HG03196 (cell line): ENCODE results near the gene NR6A1.
"Not testable (repeated sequence)": the region's sequence is repeated elsewhere in the genome, so short reads cannot be mapped to it uniquely, and the experiment has no call there.

ENCODE experiments used
- ATAC-seq: cut with Tn5 transposase; IDR thresholded peaks from one replicate; pipeline ENCODE4 v1.9.1; 2021; ENCODE audit not compliant: unreplicated experiment

NR6A1 gene

DNA sequence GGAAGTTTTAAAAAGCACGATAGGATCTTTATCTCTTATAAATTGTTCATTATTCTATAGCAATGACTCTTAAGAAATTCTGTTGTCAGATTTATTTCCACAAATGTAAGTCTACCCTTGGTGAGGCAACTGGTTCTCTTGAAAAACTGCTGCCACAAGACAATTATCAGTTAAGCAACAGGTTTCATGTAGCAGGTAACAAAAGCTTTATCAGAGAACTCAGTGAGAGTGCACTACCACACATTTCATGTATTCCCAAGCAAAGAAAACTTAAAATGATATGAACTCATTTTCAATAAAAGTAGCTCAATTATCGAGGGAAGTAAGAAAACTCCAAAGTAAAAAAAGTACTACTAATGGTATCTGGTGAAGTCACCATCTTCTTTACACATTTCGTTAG is 9.4 kb downstream of the NR6A1 start:
- no peak for ATAC-seq

DNA sequence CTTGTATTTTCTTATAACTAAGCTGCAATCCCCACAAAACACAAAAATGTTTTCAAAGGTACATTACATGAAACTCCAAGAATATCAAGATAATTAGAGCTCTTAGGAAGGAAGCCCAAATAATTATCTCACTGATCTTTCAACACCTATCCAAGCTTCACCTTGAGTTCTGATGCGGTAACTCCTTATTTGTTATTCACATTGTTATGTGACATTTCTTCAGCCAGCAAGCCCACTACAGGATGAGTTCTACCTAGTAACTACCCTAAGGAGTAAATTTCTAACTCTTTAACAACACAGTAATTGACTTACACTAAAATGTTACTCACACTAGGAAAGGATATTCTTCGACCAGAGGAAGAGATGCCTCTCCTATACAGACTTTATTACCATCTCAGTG is 9.9 kb downstream of the NR6A1 start:
- ATAC-seq: no peak

DNA sequence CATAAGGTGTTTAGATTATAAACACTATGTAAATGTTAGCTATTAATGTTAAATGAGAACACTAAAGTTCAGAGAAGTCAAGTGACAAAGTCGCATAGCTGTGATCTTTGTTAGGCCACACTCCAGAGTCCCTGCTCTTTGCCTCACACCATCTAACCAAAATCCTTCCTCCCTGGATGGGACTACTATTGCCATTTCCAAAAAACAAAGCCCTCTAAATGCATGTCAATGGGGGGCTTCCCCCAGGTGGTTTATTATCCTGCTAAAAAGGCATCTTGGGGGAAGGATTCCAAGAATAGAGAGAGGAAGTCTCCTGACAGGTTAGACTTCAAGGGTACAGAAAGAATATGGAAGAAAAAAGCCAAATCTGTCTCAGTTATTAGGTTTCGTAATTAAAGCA is 10.4 kb downstream of the NR6A1 start:
- ATAC-seq: no peak

DNA sequence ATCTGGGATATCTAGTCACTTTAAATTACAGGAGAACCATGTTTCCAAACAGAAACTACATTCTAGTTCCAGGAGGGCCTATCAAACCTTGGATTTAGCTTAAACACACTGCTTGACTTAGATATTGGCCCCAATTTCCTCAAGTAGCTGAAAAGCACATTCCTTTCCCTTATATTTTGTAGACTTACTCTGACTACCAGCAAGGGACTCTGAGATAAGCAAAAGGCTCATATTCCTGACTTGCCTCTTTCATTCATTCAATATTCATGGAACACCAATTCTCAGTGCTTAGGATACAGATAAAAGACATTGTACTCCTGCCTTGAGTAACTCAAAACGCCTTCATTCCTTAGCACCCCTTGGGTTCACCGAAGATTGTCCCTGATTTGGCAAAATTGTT is 11.8 kb downstream of the NR6A1 start:
- ATAC-seq: no peak

DNA sequence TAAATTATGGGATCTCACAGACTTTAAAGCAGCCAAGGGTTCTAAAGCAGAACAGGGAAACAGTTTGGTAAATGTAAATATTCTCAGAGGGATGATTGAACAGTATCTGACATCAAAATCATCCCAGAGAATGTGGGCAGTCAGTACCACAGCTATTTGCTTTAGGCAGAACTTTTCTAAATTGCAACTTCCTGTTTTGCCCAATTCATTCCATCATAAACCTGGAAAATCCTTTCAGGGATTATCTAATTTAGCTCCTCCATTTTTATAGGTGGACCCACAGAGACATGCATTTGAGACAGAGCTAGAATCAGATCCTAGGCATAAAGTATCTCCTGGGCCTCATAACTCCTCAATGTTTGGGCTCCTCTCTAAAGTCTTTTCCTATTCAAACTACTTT is 12.4 kb downstream of the NR6A1 start:
- ATAC-seq: no peak

DNA sequence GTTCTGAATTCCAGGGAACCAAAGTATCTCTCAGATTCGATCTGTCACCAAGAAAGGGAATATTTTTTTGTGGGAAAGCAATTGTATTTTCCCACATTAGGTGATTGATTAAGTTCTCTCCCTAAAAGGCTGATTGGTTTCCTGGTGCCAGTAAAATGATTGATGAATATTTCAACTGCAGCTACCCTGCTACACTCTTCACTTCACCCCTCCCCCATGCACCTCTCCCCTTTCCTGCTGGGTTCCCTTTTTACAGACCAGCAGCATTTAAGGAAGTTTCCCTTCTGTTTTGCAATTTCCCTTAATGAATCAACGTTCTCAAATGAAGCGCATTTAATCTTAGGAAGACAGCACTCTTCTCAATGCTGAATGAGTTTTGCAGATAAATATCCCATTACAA is 13.1 kb downstream of the NR6A1 start:
- no peak for ATAC-seq

DNA sequence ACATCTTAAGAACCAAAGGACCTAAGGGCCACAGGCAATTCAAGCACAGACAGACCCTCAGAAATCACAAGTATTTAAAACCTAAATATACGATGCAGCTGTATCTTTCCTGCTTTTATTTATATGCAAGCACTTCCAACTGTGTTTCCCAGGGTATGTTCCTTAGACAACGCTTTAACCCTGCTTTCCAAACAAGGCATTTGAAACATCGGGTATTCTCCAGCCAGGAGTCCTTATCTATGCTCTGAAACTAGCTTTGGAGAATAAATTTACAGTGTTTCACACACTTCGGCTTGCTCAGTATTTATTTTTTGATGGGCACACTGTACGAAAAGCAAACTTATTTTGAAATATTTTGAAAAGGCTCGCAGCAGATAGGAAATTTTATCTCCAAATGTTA is 13.5 kb downstream of the NR6A1 start:
- ATAC-seq: no peak

DNA sequence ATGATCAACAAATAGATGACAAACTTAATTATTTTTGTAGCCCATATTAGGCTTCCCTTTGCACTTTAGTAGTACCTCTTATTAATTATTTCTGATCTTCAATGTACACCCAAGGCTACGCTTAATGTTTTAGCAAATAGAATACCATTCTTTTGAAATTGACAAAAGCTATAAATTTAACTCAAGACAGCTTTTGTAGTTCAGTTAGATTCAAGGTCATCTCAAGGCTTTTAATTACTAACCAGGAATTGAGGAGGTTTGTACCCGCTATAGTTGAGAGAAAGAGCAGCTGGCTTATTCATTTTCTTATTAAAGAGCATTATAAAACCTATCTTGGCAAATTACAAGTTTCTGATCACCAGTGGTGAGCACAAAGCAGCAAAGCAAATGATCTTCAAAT is 15.1 kb downstream of the NR6A1 start:
- ATAC-seq: no peak

DNA sequence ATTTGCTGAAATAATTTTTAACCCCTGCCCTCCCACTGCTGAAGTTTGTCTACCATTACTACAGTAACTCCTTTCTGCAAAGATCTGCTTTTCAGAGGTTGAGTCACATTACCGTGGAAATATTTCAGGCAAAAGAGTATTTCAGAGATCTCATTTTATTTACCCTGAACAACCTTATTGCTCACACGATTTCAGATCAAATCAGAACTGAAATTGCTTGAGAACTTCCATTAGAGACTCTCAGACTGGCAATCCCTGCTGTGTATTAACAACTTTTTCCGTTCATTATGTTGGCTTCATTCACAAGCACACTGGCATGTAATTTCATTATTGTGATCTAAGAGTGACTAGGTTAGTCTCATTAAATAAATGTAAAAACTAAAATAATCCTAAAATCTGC is 16.1 kb downstream of the NR6A1 start:
- ATAC-seq: no peak

DNA sequence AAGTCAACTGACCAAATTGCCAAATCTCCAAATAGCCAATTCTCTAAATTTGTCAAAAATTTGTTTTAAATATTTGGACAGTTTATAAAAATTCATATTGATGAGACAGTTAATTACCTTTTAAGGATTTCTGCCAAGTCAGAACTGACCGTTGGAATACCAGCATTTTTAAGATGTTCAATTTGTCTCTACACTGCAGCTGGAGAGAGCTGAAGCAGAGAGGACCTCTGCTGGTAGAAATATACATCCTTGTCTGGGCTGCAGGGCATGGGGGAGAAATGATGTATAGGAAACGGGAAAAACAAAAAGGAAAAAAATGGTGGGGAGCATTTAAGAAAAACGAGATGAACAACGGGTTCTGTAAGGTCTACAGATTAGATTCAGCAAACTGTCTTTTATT is 16.8 kb downstream of the NR6A1 start:
- no peak for ATAC-seq

DNA sequence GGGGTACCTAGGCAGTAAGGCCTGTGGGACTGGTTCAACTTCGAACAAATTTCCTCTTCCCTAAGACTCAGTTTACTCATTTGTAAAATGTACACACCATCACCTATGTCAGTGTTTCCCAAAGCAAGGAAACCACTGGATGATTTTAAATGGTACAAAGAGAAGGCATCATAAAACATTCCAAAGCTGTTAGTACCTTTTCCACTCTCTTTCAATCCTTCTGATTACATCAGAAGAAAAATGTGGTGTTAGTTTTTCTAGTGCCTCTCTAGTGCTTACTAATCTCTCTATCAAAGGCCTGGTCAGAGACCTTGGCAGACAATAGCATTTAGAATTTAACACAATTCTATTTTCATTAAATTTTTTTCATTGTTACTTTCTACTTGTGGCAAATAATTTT is 18.1 kb downstream of the NR6A1 start:
- ATAC-seq: no peak

DNA sequence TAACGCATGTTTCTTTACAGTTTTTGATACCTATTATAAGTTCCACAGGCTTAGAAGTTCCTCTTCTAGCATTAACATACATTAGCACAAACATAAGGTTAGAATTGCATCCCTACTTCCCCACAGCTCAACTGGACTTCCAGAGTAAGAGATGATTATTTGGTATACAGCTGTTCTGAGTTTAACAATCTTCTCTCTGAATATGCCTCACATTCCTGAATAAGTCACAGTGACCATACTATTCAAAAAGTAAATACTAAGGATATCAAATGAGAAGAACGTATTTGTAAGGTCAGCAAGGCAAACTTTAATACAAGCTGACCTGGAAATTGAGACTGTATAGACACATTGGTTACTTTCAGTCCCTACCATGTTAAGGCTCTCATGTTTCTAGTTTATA is 21.3 kb downstream of the NR6A1 start:
- no peak for ATAC-seq

DNA sequence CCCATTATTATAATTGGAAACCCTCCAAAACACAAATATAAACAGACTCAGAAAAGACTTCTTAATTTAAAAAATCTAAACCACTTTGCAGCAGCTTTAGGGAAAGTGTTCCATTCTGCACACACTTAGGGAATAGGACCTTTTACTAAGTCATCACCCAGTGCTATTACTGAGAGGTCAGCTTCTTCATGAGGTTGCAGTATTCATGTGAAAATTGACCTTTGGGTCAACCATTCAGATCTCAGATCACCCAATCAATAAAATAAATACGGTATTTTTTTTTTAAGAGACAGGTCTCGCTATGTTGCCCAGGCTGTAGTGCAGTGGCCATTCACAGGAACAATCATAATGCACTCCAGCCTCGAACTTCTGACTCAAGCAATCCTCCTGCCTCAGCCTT is 21.8 kb downstream of the NR6A1 start:
- no peak for ATAC-seq

DNA sequence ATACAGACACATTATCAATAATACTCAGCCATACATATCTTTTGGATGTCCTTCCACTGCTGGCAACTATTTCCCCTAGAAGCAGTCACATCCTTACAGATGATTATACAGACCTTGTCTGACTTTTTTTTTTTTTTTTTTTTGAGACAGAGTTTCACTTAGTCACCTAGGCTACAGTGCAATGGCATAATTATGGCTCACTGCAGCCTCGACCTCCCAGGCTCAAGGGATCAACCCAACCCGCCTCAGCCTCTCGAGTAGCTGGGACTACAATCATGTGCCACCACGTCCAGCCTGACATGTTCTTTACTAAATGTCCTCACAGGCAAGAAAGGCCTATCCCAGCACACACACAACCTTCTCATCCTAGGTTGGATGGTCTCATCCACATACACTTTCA is 24.0 kb downstream of the NR6A1 start:
- ATAC-seq: no peak

DNA sequence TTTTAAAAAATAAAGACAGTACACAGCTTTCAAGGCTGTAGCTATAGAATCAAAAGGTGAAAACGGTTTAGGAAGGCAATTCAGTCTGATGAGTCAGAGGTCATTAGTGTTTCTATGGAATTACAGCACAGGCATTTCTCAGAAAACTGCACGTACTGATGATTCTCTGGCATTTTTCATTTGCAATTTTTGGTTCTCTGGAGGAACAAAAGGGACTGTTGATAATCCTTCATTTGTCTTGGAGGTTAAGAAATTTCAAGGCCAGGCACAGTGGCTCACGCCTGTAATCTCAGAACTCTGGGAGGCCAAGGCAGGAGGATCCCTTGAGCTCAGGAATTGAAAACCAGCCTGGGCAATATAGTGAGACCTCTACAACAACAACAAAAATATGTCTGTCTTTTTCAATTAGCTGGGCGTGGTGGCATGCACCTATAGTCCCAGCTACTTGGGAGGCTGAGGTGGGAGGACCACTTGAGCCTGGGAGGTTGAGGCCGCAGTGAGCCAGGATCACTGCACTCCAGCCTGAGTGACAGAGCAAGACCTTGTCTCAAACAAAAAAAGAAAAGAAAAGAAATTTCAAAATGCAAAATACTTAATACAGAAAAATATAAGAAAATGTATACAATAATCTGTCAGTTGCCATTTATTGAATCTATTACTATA is 27.3 kb downstream of the NR6A1 start:
- no peak for ATAC-seq

DNA sequence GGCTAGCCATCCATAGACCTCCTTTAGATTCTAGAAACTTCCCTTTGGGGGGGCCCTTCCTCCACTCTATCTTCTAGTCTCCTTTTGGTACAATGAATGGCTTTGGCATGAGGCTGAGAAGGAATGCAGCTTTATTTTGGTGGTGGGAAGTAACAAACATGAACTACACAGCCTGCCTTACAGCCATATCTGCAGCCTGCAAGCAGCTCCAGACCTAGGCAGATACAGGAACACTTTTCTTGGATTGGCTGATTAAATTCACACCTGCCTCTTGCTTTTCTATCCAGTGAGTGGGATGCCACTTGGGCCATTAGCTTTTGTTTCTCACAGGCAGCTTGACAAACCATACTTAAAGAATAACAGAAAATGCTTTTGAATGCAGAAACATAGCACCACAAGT is 28.2 kb downstream of the NR6A1 start:
- no peak for ATAC-seq

DNA sequence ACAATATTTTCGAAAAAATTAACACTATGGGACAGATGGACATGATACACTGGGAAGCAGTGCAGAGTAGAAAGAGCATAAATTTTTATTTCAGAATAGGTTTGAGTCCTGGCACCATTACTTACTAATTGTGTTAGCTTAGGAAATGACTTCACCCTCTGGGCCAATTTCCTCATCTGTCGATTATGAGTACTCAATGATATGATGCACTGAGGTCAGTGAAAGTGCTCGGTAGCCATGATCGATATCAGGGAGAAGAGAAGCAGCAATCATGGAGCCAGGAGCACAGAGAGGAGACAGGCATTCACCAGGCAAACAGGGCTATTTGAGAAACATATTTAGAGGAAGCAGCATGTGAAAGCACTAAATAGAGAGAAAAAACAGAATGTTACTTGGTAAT is 29.4 kb downstream of the NR6A1 start:
- no peak for ATAC-seq

DNA sequence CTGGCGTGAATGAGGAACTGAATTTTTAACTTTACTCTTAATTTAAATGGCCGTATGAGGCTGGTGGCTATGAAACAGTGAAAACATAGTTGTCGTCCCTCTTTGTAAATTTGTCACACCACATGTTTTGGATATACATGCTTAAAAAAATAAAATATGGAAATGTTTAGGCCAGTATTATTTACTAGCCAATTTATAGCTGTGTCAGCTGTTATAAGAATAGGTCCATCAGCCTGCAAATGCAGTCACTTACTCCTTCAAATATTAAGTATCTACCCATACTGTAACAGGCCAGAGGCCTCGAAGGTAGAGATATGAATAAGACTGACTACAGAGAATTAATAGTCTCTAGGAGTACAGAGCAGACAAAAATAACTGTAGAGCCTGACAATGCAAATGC is 30.0 kb downstream of the NR6A1 start:
- no peak for ATAC-seq

DNA sequence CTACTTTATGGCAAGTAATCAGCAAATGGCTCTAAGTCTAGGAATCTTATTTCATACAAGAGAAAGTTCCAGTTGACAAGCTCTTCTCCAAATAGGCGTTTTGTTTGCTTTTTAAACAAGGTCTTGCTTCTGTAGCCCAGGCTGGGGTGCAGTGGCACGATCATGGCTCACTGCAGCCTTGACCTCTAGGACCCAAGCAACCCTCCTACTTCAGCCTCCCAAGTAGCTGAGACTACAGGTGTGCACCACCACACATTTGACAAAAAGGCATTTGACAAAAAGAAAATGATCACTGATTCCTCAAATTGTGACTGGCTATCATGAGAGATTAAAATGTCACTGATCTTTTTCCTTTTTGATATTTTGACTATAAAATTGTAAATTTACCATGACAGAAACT is 31.8 kb downstream of the NR6A1 start:
- ATAC-seq: no peak

DNA sequence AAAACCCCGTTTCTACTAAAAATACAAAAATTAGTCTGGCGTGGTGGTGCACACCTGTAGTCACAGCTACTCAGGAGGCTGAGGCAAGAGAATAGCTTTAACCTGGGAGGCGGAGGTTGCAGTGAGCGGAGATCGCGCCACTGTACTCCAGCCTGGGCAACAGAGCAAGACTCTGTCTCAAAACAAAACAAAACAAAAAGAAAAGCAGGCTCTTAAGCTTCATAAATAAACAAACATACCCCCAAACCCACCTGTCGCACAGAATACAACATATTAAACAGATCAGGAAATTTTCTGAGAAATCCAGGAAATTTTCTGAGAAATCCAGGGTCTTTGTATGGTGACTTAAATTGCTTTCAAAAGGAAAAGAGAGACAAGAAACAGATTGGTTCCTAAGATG is 33.0 kb downstream of the NR6A1 start:
- ATAC-seq: not testable (repeated sequence)

DNA sequence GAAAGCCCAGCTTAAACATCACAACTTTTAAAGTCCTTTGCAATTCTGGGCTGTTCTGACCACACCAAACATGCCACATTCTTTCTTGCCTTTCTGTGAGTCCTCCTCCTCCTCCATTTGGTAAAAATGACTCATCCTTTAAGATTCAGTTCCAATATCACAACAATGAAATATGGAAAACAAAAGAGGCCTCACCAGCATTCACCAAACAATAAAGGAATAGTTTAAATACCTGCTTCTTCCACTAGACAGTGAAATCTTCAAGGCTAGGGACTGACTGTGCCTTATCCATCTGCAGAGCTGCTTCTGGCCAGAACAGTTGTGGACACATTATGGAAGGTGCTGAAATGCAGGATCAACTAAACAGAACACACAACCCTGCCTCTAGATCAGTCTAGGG is 36.0 kb downstream of the NR6A1 start:
- no peak for ATAC-seq

DNA sequence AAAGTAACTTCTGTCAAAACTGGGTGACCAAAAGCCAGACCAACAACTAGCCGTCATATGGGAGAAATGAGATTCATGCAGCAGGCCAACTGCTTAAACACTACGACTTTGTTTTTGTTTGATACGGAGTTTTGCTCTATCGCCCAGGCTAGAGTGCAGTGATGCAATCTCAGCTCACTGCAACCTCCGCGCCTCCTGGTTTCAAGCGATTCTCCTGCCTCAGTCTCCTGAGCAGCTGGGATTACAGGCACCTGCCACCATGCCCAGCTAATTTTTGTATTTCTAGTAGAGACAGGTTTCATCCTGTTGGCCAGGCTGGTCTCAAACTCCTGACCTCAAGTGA is 36.4 kb downstream of the NR6A1 start:
- not testable (repeated sequence) for ATAC-seq

DNA sequence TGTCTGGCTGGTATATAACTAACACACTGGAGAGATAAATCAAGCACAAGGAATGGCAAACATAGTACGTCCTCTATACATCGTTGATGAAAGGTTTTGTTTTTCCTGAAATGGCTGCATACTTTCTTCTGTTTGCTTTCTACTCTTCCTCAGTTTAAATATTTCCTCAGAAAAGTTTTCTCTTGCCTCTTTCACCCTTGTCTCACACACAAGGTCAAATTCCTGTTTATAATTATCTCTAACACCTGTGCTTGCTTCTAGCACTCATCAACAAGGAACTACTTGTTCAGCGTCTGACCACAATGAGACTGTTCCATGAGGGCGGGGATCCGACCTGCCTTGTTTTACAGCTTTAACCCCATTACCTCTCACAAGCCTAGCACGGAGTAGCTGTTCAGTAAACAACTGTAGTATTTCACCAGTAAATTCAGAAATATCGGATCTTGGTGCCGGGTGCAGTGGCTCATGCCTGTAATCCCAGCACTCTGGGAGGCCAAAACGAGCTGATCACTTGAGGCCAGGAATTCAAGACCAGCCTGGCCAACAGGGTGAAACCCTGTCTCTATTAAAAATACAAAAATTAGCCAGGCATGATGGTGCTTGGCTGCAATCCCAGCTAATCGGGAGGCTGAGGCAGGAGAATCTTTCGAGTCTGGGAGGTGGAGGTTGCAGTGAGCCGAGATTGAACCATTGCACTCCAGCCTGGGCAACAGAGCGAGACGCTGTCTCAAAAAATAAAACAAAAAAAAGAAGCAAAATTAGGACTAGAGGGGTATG is 37.0 kb downstream of the NR6A1 start:
- ATAC-seq: no peak
